Psoas muscle (tissue), 8 donors: Measurements from ENCODE around the gene ADCY9. TPM values are rescaled to one million over a fixed set of nuclear protein-coding genes. Genes with fewer than 3 reads are reported as not detected.

ENCODE experiments used
- ATAC-seq, 4 donors: fragments of 200-7000 bp; cut with Tn5 transposase; one replicate each; pipeline ENCODE4 v1.9.1; 2020; ENCODE audit warnings: moderate library complexity in 3 of 4, mild to moderate bottlenecking in 2 of 4
- DNase-seq, 2 donors: peaks; one replicate each; pipeline ENCODE4 v3.0.0-alpha.2; 2020
- H3K27ac ChIP-seq: fragments of 200-600 bp; one replicate; pipeline ENCODE4 v1.8.0; 2022
- H3K27me3 ChIP-seq, 3 donors: fragments of 200-600 bp in 1 of 3; one replicate each; pipeline versions ENCODE4 v1.6.1 to v1.8.0; 2013 to 2022; ENCODE audit warnings: low read length in 2 of 3, mild to moderate bottlenecking in 2 of 3, moderate library complexity in 1 of 3; ENCODE audit not compliant: insufficient read depth in 3 of 3
- H3K36me3 ChIP-seq, 2 donors: fragments of 200-600 bp in 1 of 2; one replicate each; pipeline versions ENCODE4 v1.6.1 to v1.8.0; 2013 to 2022; ENCODE audit warnings: low read depth in 1 of 2, mild to moderate bottlenecking in 1 of 2, moderate library complexity in 1 of 2; ENCODE audit not compliant: insufficient read depth in 1 of 2
- H3K4me1 ChIP-seq: fragments of 200-600 bp; one replicate; pipeline ENCODE4 v1.8.0; 2022
- H3K4me3 ChIP-seq: fragments of 200-600 bp; one replicate; pipeline ENCODE4 v1.8.0; 2022; ENCODE audit warnings: mild to moderate bottlenecking
- H3K9me3 ChIP-seq: fragments of 200-600 bp; one replicate; pipeline ENCODE4 v1.8.0; 2022
- CTCF ChIP-seq: fragments of 200-600 bp; IDR thresholded peaks from one replicate; pipeline ENCODE4 v1.8.0; 2022; ENCODE audit warnings: antibody characterized with exemption
- WGBS, 3 donors: extraction: QIAGEN DNeasy Blood & Tissue Kit; methylation state at CpG; one replicate each; pipeline versions ENCODE4 v1.1.6 to v1.1.7; 2013; 5-methylcytosine and 5-hydroxymethylcytosine counted together
- intact Hi-C, 2 donors: fragments of 100-400 bp; cut with DNase I; formaldehyde crosslinking; loops; one replicate each; pipeline versions ENCODE4 v1.11.0 to v1.14.2; 2022
- polyA plus RNA-seq, 3 donors: library from polyadenylated mRNA; stranded (reverse); fragments of 200-250 nt; gene quantifications; one replicate each; pipeline ENCODE4 v1.2.3, GENCODE V29; 2013
- total RNA-seq, 4 donors: library from RNA; stranded (reverse); fragmentation: NEBNext Ultra II Directional in 2 of 4; extraction: Animal tissue kit (Norgen Biotek cat#: 25700) in 2 of 4; gene quantifications; one replicate each; pipeline versions ENCODE4 v1.2.1 to v1.2.4, GENCODE V29; 2021 to 2023
- donor health status: healthy with polysubstance abuse.
- donor health status: DM: no; HTN: no; CAD: no; lungs with moderate emphysema.
- donor health status: Bipolar disorder and iron deficiency.
- donor health status: healthy.
- donor health status: DM: yes; HTN: yes; CAD: no.
- donor health status: DM: no; HTN: no; CAD: no.
- donor health status: DM: no; HTN: no; CAD: no.
- donor health status: DM: yes; HTN: yes; CAD: no.

The ADCY9 gene
- total and polyA plus RNA-seq, 7 donors = 9.0 to 134 (median 44.9) TPM

- H3K36me3 ChIP-seq = peaks cover under 1 to 3% of the 10 kb centered on the region in 2 donors
- 16 to 30% (median 17%) methylated on average over 16 of the region's 16 CpGs for WGBS, 3 donors
- ATAC-seq = peak in 3 of 4 donors; percentile 32 to 57 (median 34)
- H3K27ac ChIP-seq = peak overlapping the region; percentile 86
- peak overlapping the region; percentile 83 for H3K4me3 ChIP-seq
- peak in 1 of 2 donors; percentile 39 for DNase-seq
- no peaks in the 10 kb centered on the region for H3K27me3 ChIP-seq
- intact Hi-C loops = loop anchor here (5.0 kb wide), 2 partner anchors 130 to 140 kb away; no protein-coding TSS in a partner anchor
- TF ChIP-seq CTCF = no peak
- peaks cover 50% of the 10 kb centered on the region for H3K4me1 ChIP-seq
- H3K9me3 ChIP-seq = no peaks in the 10 kb centered on the region
These were observed 4.2 kb downstream of the ADCY9 start for GRCh38 chr16:4111748-4112696.

DNA sequence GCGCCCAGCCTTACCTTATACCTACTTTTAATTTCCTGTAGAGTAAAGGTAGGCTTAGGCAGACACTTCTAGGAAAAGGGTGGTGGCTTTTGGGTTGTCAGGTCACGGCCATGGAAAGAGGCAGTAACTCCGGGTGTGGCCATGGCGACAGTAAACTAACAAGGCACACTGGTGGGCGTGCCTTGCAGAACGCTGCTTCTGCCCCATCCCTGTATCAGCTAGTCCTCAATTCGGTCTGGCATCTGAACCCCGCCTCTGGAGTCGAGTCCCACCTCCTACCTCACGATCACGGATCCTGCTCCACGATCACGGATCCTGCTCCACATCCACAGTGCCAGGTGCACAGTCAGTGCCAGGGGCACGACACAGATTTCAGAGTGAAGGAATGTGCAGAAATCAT, 5.6 kb downstream of the ADCY9 start:
- H3K4me3 ChIP-seq = peak overlapping the region; percentile 83
- intact Hi-C loops = loop anchor here (5.0 kb wide), 2 partner anchors 128 to 142 kb away; no protein-coding TSS in a partner anchor
- H3K4me1 ChIP-seq = peaks cover 48% of the 10 kb centered on the region
- peaks cover 2 to 3% of the 10 kb centered on the region in 2 donors for H3K36me3 ChIP-seq
- no peaks in the 10 kb centered on the region for H3K27me3 ChIP-seq
- no peaks in the 10 kb centered on the region for H3K9me3 ChIP-seq
- TF ChIP-seq CTCF = no peak
- 57 to 77% (median 59%) methylated on average over 14 of the region's 14 CpGs for WGBS, 3 donors
- DNase-seq = peak in 1 of 2 donors; percentile 53
- no peak for ATAC-seq
- peak overlapping the region; percentile 86 for H3K27ac ChIP-seq

DNA sequence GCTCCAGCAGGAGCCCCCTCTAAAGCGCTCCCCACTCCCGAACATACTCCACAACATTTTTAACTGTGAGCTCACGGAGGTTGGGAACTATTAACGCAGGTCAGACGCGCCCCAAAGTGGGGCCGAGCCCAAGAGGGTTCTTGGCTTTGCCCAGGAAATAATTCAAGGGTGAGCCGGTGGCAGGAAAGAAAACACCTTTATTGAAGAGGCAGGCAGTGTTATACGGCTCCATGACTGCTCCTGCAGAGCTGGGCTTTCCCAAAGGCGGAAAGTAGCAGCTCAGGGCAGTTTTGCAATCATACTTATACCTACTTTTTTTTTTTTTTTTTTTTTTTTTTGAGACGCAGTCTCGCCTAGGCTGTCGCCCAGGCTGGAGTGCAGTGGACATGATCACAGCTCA, 6.2 kb downstream of the ADCY9 start:
- intact Hi-C loops = loop anchor here (5.0 kb wide), 2 partner anchors 128 to 142 kb away; no protein-coding TSS in a partner anchor
- Histone ChIP-seq H3K4me1 (peaks cover 47% of the 10 kb centered on the region), H3K27ac (peak overlapping the region; percentile 86), H3K4me3 (no peak overlapping the region), H3K27me3 (no peaks in the 10 kb centered on the region), H3K9me3 (no peaks in the 10 kb centered on the region), H3K36me3 (peaks cover 2 to 3% of the 10 kb centered on the region in 2 donors)
- TF ChIP-seq CTCF = no peak
- ATAC-seq = no peak
- WGBS, 3 donors = 85 to 89% (median 87%) methylated on average over 13 of the region's 13 CpGs
- DNase-seq = no peak

GRCh38 chr16:4109250-4109736, 6.9 kb downstream of the ADCY9 start:
- 59 to 74% (median 69%) methylated on average over 11 of the region's 11 CpGs for WGBS, 3 donors
- Histone ChIP-seq H3K4me1 (peaks cover 39% of the 10 kb centered on the region), H3K9me3 (no peaks in the 10 kb centered on the region), H3K4me3 (no peak overlapping the region), H3K27ac (peak overlapping the region; percentile 10), H3K36me3 (peaks cover 2 to 3% of the 10 kb centered on the region in 2 donors), H3K27me3 (no peaks in the 10 kb centered on the region)
- intact Hi-C loops = no loop called here
- ATAC-seq = no peak
- no peak for DNase-seq
- TF ChIP-seq CTCF = no peak
